ENCODE measurements around the gene TBC1D22A. TPM values are rescaled to one million over a fixed set of nuclear protein-coding genes. Genes with fewer than 3 reads are reported as not detected.

TBC1D22A gene
- total RNA-seq, 2 experiments from 2014 or later: 22.3 to 43.9 TPM

- H4K20me1 ChIP-seq (ENCODE audit: insufficient read depth, low read length): no peaks in the 10 kb centered on the region; the same call in 1 of the 2 replicates
- no peaks in the 10 kb centered on the region for H3K4me1 ChIP-seq (ENCODE audit: insufficient read depth, low read length, poor library complexity, severe bottlenecking)
- no peaks in the 10 kb centered on the region for H3K79me2 ChIP-seq (ENCODE audit: insufficient read depth, low read depth, low read length)
Observed at GRCh38 chr22:46849101-46849500, 86.7 kb downstream of the TBC1D22A start.

DNA sequence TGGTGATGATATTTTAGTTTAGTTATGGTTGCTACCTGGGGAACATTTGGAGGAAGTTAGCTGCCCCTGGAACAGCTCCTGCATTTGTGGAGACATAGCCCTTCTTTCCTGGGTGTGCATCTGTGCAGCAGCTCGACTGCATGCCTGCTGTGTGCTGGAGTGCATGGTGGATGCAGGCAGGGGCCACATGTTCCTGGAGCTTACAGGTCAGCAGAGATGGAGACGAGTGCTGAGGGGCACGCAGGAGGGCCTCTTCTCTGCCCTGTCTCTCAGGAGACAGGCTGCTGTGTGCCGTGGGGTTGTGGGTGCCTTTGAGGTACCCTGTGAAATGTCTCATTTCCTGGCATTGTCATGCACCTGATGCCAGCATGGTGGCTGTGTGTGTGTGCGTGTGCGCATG lies 87.5 kb downstream of the TBC1D22A start:
- H3K79me2 ChIP-seq (ENCODE audit: insufficient read depth, low read depth, low read length): no peaks in the 10 kb centered on the region

More at GRCh38 chr22:46849101-46849500, 86.7 kb downstream of the TBC1D22A start:
- Histone ChIP-seq H2AFZ (ENCODE audit: low read length) (no peak overlapping the region), H3K4me3 (ENCODE audit: low read depth, low read length, poor library complexity, severe bottlenecking) (no peak overlapping the region), H3K36me3 (ENCODE audit: insufficient read depth, low read length) (peaks cover 8% of the 10 kb centered on the region; the same call in 1 of the 2 replicates), H3K9me2 (ENCODE audit: insufficient read depth, low read length) (no peaks in the 10 kb centered on the region), H3K27ac (ENCODE audit: low read depth, low read length, poor library complexity, severe bottlenecking) (no peak overlapping the region), H3K9me3 (ENCODE audit: low read length) (no peaks in the 10 kb centered on the region), H3K4me2 (ENCODE audit: low read length) (no peak overlapping the region)
- TF ChIP-seq EZH2phosphoT487 (IDR thresholded peaks at IDR 0.05; ENCODE audit: borderline replicate concordance, low read depth, low read length): no peak
- TF ChIP-seq, protein P1, sequence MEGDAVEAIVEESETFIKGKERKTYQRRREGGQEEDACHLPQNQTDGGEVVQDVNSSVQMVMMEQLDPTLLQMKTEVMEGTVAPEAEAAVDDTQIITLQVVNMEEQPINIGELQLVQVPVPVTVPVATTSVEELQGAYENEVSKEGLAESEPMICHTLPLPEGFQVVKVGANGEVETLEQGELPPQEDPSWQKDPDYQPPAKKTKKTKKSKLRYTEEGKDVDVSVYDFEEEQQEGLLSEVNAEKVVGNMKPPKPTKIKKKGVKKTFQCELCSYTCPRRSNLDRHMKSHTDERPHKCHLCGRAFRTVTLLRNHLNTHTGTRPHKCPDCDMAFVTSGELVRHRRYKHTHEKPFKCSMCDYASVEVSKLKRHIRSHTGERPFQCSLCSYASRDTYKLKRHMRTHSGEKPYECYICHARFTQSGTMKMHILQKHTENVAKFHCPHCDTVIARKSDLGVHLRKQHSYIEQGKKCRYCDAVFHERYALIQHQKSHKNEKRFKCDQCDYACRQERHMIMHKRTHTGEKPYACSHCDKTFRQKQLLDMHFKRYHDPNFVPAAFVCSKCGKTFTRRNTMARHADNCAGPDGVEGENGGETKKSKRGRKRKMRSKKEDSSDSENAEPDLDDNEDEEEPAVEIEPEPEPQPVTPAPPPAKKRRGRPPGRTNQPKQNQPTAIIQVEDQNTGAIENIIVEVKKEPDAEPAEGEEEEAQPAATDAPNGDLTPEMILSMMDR (conservative IDR thresholded peaks at IDR 0.05; ENCODE audit: low read length): no peak
- POLR2A ChIA-PET: no interaction called here
- intact Hi-C loops (cut with micrococcal nuclease; ENCODE audit: unreplicated experiment): no loop called here
- CTCF ChIA-PET (ENCODE audit: unreplicated experiment): no interaction called here
- no peak for DNase-seq (ENCODE audit: low spot score)
- BruUV-seq (replicated peaks): no TSS peak

GRCh38 chr22:46851311-46851710 lies 88.9 kb downstream of the TBC1D22A start:
- POLR2A ChIA-PET: no interaction called here
- no peaks in the 10 kb centered on the region; the same call in 1 of the 2 replicates for H4K20me1 ChIP-seq (ENCODE audit: insufficient read depth, low read length)
- peaks cover 8% of the 10 kb centered on the region; the same call in 1 of the 2 replicates for H3K36me3 ChIP-seq (ENCODE audit: insufficient read depth, low read length)
- intact Hi-C loops (cut with micrococcal nuclease; ENCODE audit: unreplicated experiment): no loop called here
- TF ChIP-seq, protein P1 (conservative IDR thresholded peaks at IDR 0.05; ENCODE audit: low read length): no peak
- TF ChIP-seq EZH2phosphoT487 (IDR thresholded peaks at IDR 0.05; ENCODE audit: borderline replicate concordance, low read depth, low read length): no peak
- no TSS peak for BruUV-seq (replicated peaks)
- H3K4me3 ChIP-seq (ENCODE audit: low read depth, low read length, poor library complexity, severe bottlenecking): no peak overlapping the region
- no peak overlapping the region for H3K4me2 ChIP-seq (ENCODE audit: low read length)
- CTCF ChIA-PET (ENCODE audit: unreplicated experiment): no interaction called here
- no peaks in the 10 kb centered on the region for H3K79me2 ChIP-seq (ENCODE audit: insufficient read depth, low read depth, low read length)
- no peak overlapping the region for H3K27ac ChIP-seq (ENCODE audit: low read depth, low read length, poor library complexity, severe bottlenecking)
- no peaks in the 10 kb centered on the region for H3K9me3 ChIP-seq (ENCODE audit: low read length)
- no peaks in the 10 kb centered on the region for H3K4me1 ChIP-seq (ENCODE audit: insufficient read depth, low read length, poor library complexity, severe bottlenecking)
- no peak overlapping the region for H2AFZ ChIP-seq (ENCODE audit: low read length)
- DNase-seq (ENCODE audit: low spot score): no peak
- no peaks in the 10 kb centered on the region for H3K9me2 ChIP-seq (ENCODE audit: insufficient read depth, low read length)

More for the DNA sequence above, 87.5 kb downstream of the TBC1D22A start:
- H3K4me1 ChIP-seq (ENCODE audit: insufficient read depth, low read length, poor library complexity, severe bottlenecking): no peaks in the 10 kb centered on the region
- no peaks in the 10 kb centered on the region; the same call in 1 of the 2 replicates for H4K20me1 ChIP-seq (ENCODE audit: insufficient read depth, low read length)
- H3K27ac ChIP-seq (ENCODE audit: low read depth, low read length, poor library complexity, severe bottlenecking): no peak overlapping the region
- intact Hi-C loops (cut with micrococcal nuclease; ENCODE audit: unreplicated experiment): no loop called here
- BruUV-seq (replicated peaks): no TSS peak
- ChIA-PET CTCF (ENCODE audit: unreplicated experiment) (no interaction called here), POLR2A (no interaction called here)
- TF ChIP-seq, protein P1 (conservative IDR thresholded peaks at IDR 0.05; ENCODE audit: low read length): no peak
- no peak for TF ChIP-seq EZH2phosphoT487 (IDR thresholded peaks at IDR 0.05; ENCODE audit: borderline replicate concordance, low read depth, low read length)
- H3K9me3 ChIP-seq (ENCODE audit: low read length): no peaks in the 10 kb centered on the region
- no peak overlapping the region for H2AFZ ChIP-seq (ENCODE audit: low read length)
- no peak overlapping the region for H3K4me2 ChIP-seq (ENCODE audit: low read length)
- no peak overlapping the region for H3K4me3 ChIP-seq (ENCODE audit: low read depth, low read length, poor library complexity, severe bottlenecking)
- no peak for DNase-seq (ENCODE audit: low spot score)
- H3K9me2 ChIP-seq (ENCODE audit: insufficient read depth, low read length): no peaks in the 10 kb centered on the region
- H3K36me3 ChIP-seq (ENCODE audit: insufficient read depth, low read length): peaks cover 8% of the 10 kb centered on the region; the same call in 1 of the 2 replicates

All from OCI-LY7 (cell line).